GM19193 (cell line): ENCODE data around the gene NRSN2.

Experiments used
- POLR2A ChIP-seq: IDR thresholded peaks from 4 replicates; pipeline ENCODE4 v1.6.1; 2011; ENCODE audit not compliant: insufficient read depth, insufficient read length; ENCODE audit errors: extremely low read depth

NRSN2 gene

GRCh38 chr20:376750-377149, 29.8 kb downstream of the NRSN2 start:
- TF ChIP-seq POLR2A, result no peak

- TF ChIP-seq POLR2A, result no peak
These were observed 32.0 kb downstream of the NRSN2 start for GRCh38 chr20:378961-379336.

- TF ChIP-seq POLR2A, result peak; percentile 54
These were observed 34.1 kb downstream of the NRSN2 start for GRCh38 chr20:380763-381580.

- TF ChIP-seq POLR2A, result peak; percentile 32
These were observed 34.8 kb downstream of the NRSN2 start for GRCh38 chr20:381581-382290.

- no peak for TF ChIP-seq POLR2A
These were observed 35.6 kb downstream of the NRSN2 start for GRCh38 chr20:382291-383115.

- no peak for TF ChIP-seq POLR2A
These were observed 37.0 kb downstream of the NRSN2 start for GRCh38 chr20:383889-384288.

- TF ChIP-seq POLR2A, result no peak
These were observed 37.8 kb downstream of the NRSN2 start for GRCh38 chr20:384723-385122.

GRCh38 chr20:385448-385847, 38.5 kb downstream of the NRSN2 start:
- no peak for TF ChIP-seq POLR2A

- TF ChIP-seq POLR2A, result no peak
These were observed 40.6 kb downstream of the NRSN2 start for GRCh38 chr20:387520-387919.

- no peak for TF ChIP-seq POLR2A
These were observed 41.4 kb downstream of the NRSN2 start for GRCh38 chr20:388034-388994.

- TF ChIP-seq POLR2A, result no peak
These were observed 42.3 kb downstream of the NRSN2 start for GRCh38 chr20:389220-389619.

- no peak for TF ChIP-seq POLR2A
These were observed 44.3 kb downstream of the NRSN2 start for GRCh38 chr20:391041-391711.

GRCh38 chr20:396252-396618, 49.3 kb downstream of the NRSN2 start:
- no peak for TF ChIP-seq POLR2A
